Tibial nerve (tissue), 4 donors: ENCODE data around the gene OLA1. TPM values are rescaled to one million over a fixed set of nuclear protein-coding genes. Genes with fewer than 3 reads are reported as not detected.
"Not testable (repeated sequence)": the region's sequence is repeated elsewhere in the genome, so short reads cannot be mapped to it uniquely, and the experiment has no call there.

ENCODE experiments used
- DNase-seq, 2 donors: peaks; one replicate each; pipeline ENCODE4 v3.0.0-alpha.2; 2019; ENCODE audit warnings: low spot score in 2 of 2
- H3K27ac ChIP-seq, 4 donors: fragments of 200-600 bp; sonication (generic) in 3 of 4; one replicate each; pipeline ENCODE4 v1.5.1; 2017 to 2019; ENCODE audit warnings: mild to moderate bottlenecking in 1 of 4
- H3K27me3 ChIP-seq, 2 donors: fragments of 200-600 bp; sonication (generic) in 1 of 2; one replicate each; pipeline versions ENCODE4 v1.5.1 to v1.6.0; 2017 to 2019
- H3K36me3 ChIP-seq, 3 donors: fragments of 200-600 bp; sonication (generic); one replicate each; pipeline ENCODE4 v1.5.1; 2018 to 2019
- H3K4me1 ChIP-seq, 4 donors: fragments of 200-600 bp; sonication (generic) in 3 of 4; one replicate each; pipeline ENCODE4 v1.5.1; 2017 to 2019
- H3K4me3 ChIP-seq, 4 donors: fragments of 200-600 bp; sonication (generic) in 3 of 4; one replicate each; pipeline ENCODE4 v1.5.1; 2017 to 2019; ENCODE audit warnings: mild to moderate bottlenecking in 1 of 4, moderate library complexity in 1 of 4
- H3K9me3 ChIP-seq, 4 donors: fragments of 200-600 bp; sonication (generic) in 3 of 4; one replicate each; pipeline ENCODE4 v1.5.1; 2017 to 2019
- CTCF ChIP-seq, 5 experiments: fragments of 200-600 bp in 3 of 5; fragments of 450-650 bp in 2 of 5; sonication (generic) in 3 of 5; IDR thresholded peaks; one replicate each; pipeline ENCODE4 v1.5.1; 2016 to 2019; ENCODE audit warnings: antibody characterized with exemption in 5 of 5, mild to moderate bottlenecking in 3 of 5, moderate library complexity in 2 of 5
- EP300 ChIP-seq, 2 donors: sonication (generic); formaldehyde crosslinking; IDR thresholded peaks; one replicate each; pipeline ENCODE4 v1.6.1; 2017; ENCODE audit warnings: antibody characterized with exemption in 2 of 2, mild to moderate bottlenecking in 1 of 2
- POLR2A ChIP-seq, 2 donors: fragments of 450-650 bp; IDR thresholded peaks; one replicate each; pipeline ENCODE4 v1.6.1; 2017; ENCODE audit warnings: antibody characterized with exemption in 2 of 2, mild to moderate bottlenecking in 2 of 2, moderate library complexity in 2 of 2
- WGBS, 2 donors: methylation state at CpG; one replicate each; pipeline ENCODE4 v1.1.5; 2018; 5-methylcytosine and 5-hydroxymethylcytosine counted together
- total RNA-seq, 4 donors: library from RNA; depleted of rRNA; stranded (reverse); fragments of >200 nt; gene quantifications; one replicate each; pipeline ENCODE4 v1.1.0, GENCODE V29; 2016

The OLA1 gene
- total RNA-seq, 4 donors from 2014 or later: 32.0 to 69.0 (median 45.5) TPM

GRCh38 chr2:174280596-174280995, 32.3 kb upstream of the OLA1 start:
- no peak overlapping the region for H3K27ac ChIP-seq
- H3K4me3 ChIP-seq: no peak overlapping the region
- no peaks in the 10 kb centered on the region for H3K36me3 ChIP-seq
- no peaks in the 10 kb centered on the region for H3K4me1 ChIP-seq
- no peak for DNase-seq
- no peaks in the 10 kb centered on the region for H3K27me3 ChIP-seq
- WGBS, 2 donors: 77% methylated on average over 3 of the region's 3 CpGs
- TF ChIP-seq POLR2A (IDR thresholded peaks at IDR 0.05) (no peak), CTCF (IDR thresholded peaks at IDR 0.05) (no peak), EP300 (IDR thresholded peaks at IDR 0.05) (no peak)
- H3K9me3 ChIP-seq: no peaks in the 10 kb centered on the region

GRCh38 chr2:174270263-174270662, 21.9 kb upstream of the OLA1 start:
- H3K9me3 ChIP-seq, H3K27me3 ChIP-seq, H3K4me1 ChIP-seq, H3K36me3 ChIP-seq, H3K27ac ChIP-seq, DNase-seq, H3K4me3 ChIP-seq: not testable (repeated sequence)
- 80 to 100% methylated on average over 1 to 4 of the region's 6 CpGs for WGBS, 2 donors

- TF ChIP-seq EP300 (IDR thresholded peaks at IDR 0.05) (no peak), POLR2A (IDR thresholded peaks at IDR 0.05) (no peak), CTCF (IDR thresholded peaks at IDR 0.05) (no peak)
Measured at GRCh38 chr2:174266288-174266687, 18.0 kb upstream of the OLA1 start.

GRCh38 chr2:174263997-174264396, 15.7 kb upstream of the OLA1 start:
- WGBS, 2 donors: 67% methylated on average over 3 of the region's 3 CpGs
- H3K4me3 ChIP-seq: no peak overlapping the region
- no peak for DNase-seq
- H3K9me3 ChIP-seq: no peaks in the 10 kb centered on the region
- H3K4me1 ChIP-seq: no peaks in the 10 kb centered on the region
- no peak for TF ChIP-seq POLR2A (IDR thresholded peaks at IDR 0.05)
- TF ChIP-seq EP300 (IDR thresholded peaks at IDR 0.05): no peak
- no peak for TF ChIP-seq CTCF (IDR thresholded peaks at IDR 0.05)
- H3K36me3 ChIP-seq: no peaks in the 10 kb centered on the region
- no peak overlapping the region for H3K27ac ChIP-seq
- H3K27me3 ChIP-seq: no peaks in the 10 kb centered on the region

More at GRCh38 chr2:174266288-174266687, 18.0 kb upstream of the OLA1 start:
- no peak overlapping the region for H3K27ac ChIP-seq
- 79 to 89% methylated on average over 5 of the region's 5 CpGs for WGBS, 2 donors
- no peaks in the 10 kb centered on the region for H3K4me1 ChIP-seq
- no peak for DNase-seq
- H3K36me3 ChIP-seq: no peaks in the 10 kb centered on the region
- H3K27me3 ChIP-seq: no peaks in the 10 kb centered on the region
- H3K4me3 ChIP-seq: no peak overlapping the region
- H3K9me3 ChIP-seq: no peaks in the 10 kb centered on the region

- TF ChIP-seq EP300 (IDR thresholded peaks at IDR 0.05) (peak in 1 of 2 donors; percentile 8), POLR2A (IDR thresholded peaks at IDR 0.05) (no peak), CTCF (IDR thresholded peaks at IDR 0.05) (no peak)
- Histone ChIP-seq H3K4me3 (no peak overlapping the region), H3K36me3 (no peaks in the 10 kb centered on the region), H3K27me3 (no peaks in the 10 kb centered on the region), H3K9me3 (no peaks in the 10 kb centered on the region), H3K4me1 (no peaks in the 10 kb centered on the region), H3K27ac (no peak overlapping the region)
- DNase-seq: peak in 1 of 2 donors; percentile 40
- WGBS, 2 donors: 9 to 16% methylated on average over 1 of the region's 1 CpG
Measured at GRCh38 chr2:174259981-174260380, 11.6 kb upstream of the OLA1 start.

- Histone ChIP-seq H3K36me3 (no peaks in the 10 kb centered on the region), H3K4me1 (peaks cover 0 to 1% (median 0%) of the 10 kb centered on the region in 4 donors), H3K27me3 (no peaks in the 10 kb centered on the region), H3K9me3 (no peaks in the 10 kb centered on the region), H3K4me3 (no peak overlapping the region), H3K27ac (no peak overlapping the region)
- 88 to 92% methylated on average over 6 of the region's 6 CpGs for WGBS, 2 donors
- DNase-seq: no peak
- no peak for TF ChIP-seq EP300 (IDR thresholded peaks at IDR 0.05)
- TF ChIP-seq POLR2A (IDR thresholded peaks at IDR 0.05): no peak
- TF ChIP-seq CTCF (IDR thresholded peaks at IDR 0.05): no peak
Measured at GRCh38 chr2:174254267-174254666, 5.9 kb upstream of the OLA1 start.
